Rectal smooth muscle tissue (tissue), 1 donor: Measurements from ENCODE around the gene OTOGL.
"Not testable (repeated sequence)": the region's sequence is repeated elsewhere in the genome, so short reads cannot be mapped to it uniquely, and the experiment has no call there.

Experiments
- H3K27ac ChIP-seq: one replicate; pipeline ENCODE4 v1.7.0; 2013; ENCODE audit warnings: low read depth, low read length, inconsistent platforms
- H3K27me3 ChIP-seq: one replicate; pipeline ENCODE4 v1.7.0; 2013; ENCODE audit warnings: low read length; ENCODE audit not compliant: control insufficient read depth, insufficient read depth
- H3K36me3 ChIP-seq: one replicate; pipeline ENCODE4 v1.7.0; 2013; ENCODE audit warnings: low read length; ENCODE audit not compliant: control insufficient read depth, insufficient read depth
- H3K4me1 ChIP-seq: one replicate; pipeline ENCODE4 v1.7.0; 2013; ENCODE audit warnings: low read length; ENCODE audit not compliant: control insufficient read depth, insufficient read depth
- H3K4me3 ChIP-seq: one replicate; pipeline ENCODE4 v1.7.0; 2013; ENCODE audit warnings: low read length
- H3K9ac ChIP-seq: one replicate; pipeline ENCODE4 v1.7.0; 2013; ENCODE audit warnings: low read length

OTOGL gene

DNA sequence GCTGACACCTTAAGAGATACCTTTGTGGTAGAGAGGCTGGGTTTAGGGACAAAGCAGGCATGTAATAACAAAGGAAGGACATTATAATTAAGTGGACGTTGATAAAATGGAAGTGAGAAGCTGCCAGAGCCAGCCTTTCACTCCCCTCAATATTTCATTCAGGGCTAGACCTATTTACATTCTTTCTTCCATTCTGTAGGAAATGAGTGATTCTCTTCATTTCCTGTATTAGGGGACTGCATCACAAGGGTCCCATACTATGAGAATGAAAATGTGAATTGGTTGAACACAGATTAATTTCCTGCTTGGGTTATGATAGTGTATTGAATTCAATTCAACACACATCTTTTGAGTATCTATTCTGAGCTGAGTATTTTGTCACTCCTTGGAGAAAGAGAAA is 143.0 kb downstream of the OTOGL start:
- Histone ChIP-seq H3K4me1 (no peaks in the 10 kb centered on the region), H3K9ac (no peak overlapping the region), H3K4me3 (no peak overlapping the region), H3K27me3 (no peaks in the 10 kb centered on the region), H3K27ac (no peak overlapping the region), H3K36me3 (no peaks in the 10 kb centered on the region)

DNA sequence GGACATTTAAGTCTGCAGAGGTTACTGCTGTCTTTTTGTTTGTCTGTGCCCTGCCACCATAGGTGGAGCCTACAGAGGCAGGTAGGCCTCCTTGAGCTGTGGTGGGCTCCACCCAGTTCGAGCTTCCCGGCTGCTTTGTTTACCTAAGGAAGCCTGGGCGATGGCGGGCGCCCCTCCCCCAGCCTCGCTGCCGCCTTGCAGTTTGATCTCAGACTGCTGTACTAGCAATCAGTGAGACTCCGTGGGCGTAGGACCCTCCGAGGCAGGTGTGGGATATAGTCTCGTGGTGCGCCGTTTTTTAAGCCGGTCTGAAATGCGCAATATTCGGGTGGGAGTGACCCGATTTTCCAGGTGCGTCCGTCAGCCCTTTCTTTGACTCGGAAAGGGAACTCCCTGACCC is 150.2 kb downstream of the OTOGL start:
- H3K27me3 ChIP-seq, H3K9ac ChIP-seq, H3K27ac ChIP-seq, H3K4me3 ChIP-seq, H3K4me1 ChIP-seq, H3K36me3 ChIP-seq: not testable (repeated sequence)

DNA sequence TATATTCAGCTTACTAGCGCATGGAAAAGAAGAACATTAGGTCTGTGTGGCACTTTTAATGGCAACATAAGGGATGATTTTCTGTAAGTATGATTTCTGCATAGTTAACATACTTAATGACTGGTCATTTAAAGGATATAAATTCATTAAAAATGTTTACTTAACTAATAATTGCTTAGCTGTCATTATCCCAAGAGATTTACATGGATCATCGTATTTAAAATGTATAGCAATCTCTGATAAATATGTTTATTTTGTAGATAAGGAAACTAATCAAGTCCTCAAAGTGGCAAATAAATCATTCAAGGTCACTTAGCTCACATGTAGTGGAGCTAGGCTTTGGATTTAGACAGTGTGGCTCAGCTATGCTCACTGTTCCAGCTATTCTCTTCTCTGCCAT is 158.6 kb downstream of the OTOGL start:
- no peaks in the 10 kb centered on the region for H3K27me3 ChIP-seq
- H3K4me3 ChIP-seq, result no peak overlapping the region
- H3K27ac ChIP-seq, result no peak overlapping the region
- H3K36me3 ChIP-seq, result no peaks in the 10 kb centered on the region
- H3K4me1 ChIP-seq, result no peaks in the 10 kb centered on the region
- H3K9ac ChIP-seq, result no peak overlapping the region

DNA sequence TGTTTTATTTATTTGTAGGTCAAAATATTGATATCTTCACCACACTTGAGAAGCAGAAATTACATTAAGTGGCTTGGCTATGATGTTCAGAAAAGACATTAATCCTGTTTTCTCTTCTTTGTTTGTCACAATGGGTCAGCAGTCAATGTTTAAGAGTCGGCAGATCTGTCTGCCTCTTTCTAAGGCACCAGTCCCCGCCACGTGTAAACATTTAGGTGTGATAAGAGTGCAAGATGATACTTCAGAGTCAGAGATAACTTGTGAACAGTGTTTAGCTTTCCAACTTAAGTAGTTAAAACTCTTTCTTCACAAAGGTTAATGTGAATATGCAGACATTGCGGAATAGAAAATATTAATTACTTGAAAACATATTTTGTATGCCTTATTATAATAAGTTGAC is 160.9 kb downstream of the OTOGL start:
- Histone ChIP-seq H3K27ac (no peak overlapping the region), H3K9ac (no peak overlapping the region), H3K4me1 (no peaks in the 10 kb centered on the region), H3K36me3 (no peaks in the 10 kb centered on the region), H3K4me3 (no peak overlapping the region), H3K27me3 (no peaks in the 10 kb centered on the region)

DNA sequence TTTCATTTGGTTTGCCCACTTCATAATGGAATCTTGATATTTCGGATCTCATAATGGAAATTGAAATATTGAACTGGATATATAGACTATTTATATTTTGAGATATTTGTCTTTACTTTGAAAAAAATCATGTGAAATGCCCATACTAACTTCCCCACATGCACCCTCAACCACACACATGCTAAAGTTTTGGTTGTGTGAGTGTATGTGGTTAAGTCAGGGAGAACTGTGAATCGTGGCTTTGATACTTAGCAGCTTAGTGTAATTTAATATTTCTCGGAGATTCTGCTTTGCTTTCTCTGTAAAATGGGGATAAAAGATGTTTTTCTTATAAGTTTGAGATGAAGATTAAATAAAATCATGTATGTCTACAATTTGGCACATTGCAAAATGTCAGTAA is 162.1 kb downstream of the OTOGL start:
- Histone ChIP-seq H3K4me3 (no peak overlapping the region), H3K9ac (no peak overlapping the region), H3K4me1 (no peaks in the 10 kb centered on the region), H3K36me3 (no peaks in the 10 kb centered on the region), H3K27me3 (no peaks in the 10 kb centered on the region), H3K27ac (no peak overlapping the region)

DNA sequence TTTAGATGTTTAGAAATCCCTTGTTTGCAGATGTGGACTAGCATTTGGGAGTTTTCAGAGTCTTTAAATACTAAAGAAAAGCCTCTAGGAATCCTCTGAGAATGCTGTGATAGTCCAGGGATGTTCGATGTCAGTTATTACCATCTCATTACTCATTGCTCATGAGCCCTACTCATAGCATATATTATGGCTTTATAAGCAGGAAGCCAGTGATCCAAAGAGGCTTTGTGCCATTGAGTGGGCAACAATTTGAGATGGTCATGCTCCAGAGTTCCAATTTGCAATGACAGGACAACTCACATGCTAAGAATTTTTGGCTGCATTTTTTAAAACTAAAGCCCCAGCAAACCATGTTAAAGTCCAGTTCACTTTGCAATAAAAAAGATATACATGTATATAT is 163.0 kb downstream of the OTOGL start:
- no peak overlapping the region for H3K27ac ChIP-seq
- H3K27me3 ChIP-seq, result no peaks in the 10 kb centered on the region
- no peak overlapping the region for H3K9ac ChIP-seq
- no peak overlapping the region for H3K4me3 ChIP-seq
- H3K4me1 ChIP-seq, result no peaks in the 10 kb centered on the region
- no peaks in the 10 kb centered on the region for H3K36me3 ChIP-seq

DNA sequence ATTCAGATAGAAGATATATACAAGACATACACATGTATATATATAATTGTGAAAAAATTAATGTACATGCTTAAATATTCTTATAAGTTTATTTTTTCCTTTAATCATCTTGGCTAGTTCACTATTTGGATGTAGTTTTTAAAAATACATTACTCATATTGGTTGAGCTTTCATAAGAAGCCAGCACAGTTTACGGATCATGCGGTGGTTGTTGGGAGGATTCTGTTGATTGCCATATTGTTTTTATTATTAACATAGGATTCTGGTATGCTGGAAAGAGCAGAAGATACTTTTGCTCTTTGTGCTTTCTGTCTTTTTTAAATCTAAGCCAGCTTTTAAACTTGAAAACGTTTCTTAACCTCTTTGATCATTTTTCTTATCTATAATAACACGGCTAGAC is 163.4 kb downstream of the OTOGL start:
- no peaks in the 10 kb centered on the region for H3K36me3 ChIP-seq
- no peak overlapping the region for H3K27ac ChIP-seq
- no peak overlapping the region for H3K9ac ChIP-seq
- no peak overlapping the region for H3K4me3 ChIP-seq
- H3K4me1 ChIP-seq, result no peaks in the 10 kb centered on the region
- H3K27me3 ChIP-seq, result no peaks in the 10 kb centered on the region

DNA sequence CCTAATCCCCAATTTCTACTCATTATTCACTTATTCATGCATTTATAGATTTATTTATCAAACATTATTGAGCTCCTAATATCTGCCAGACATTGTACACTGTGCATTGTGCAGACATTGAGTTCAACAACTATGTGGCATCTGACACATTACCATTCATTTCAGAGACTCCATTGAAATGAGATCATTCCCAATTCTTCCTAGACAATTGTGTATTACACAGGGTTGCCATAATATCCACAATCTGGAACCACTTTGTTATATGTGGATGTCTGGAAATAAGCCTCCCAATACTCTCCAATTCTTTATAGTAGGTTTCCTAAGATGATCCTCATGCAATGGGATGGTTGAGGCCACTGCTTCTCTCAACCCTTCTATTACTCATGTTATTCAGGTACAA is 165.0 kb downstream of the OTOGL start:
- Histone ChIP-seq H3K36me3 (no peaks in the 10 kb centered on the region), H3K27me3 (no peaks in the 10 kb centered on the region), H3K4me1 (peaks cover 4% of the 10 kb centered on the region), H3K9ac (no peak overlapping the region), H3K4me3 (no peak overlapping the region), H3K27ac (no peak overlapping the region)

DNA sequence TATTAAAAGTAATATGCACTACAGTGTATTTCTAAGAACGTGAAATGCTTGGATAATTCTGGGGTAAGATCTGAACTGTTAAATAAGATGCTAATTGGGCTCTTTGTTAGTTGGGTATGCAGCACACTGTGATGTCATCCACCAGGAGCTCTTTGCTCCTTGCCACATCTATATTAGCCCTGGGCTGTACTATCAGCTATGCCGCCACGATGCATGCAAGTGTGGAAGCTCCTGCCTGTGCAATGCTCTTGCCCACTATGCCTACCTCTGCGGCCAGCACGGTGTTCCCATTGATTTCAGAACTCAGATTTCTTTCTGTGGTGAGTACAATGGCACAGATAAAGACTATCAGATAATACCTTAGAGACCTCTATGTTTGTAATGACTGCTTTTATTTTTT is 165.6 kb downstream of the OTOGL start:
- H3K36me3 ChIP-seq, result no peaks in the 10 kb centered on the region
- no peak overlapping the region for H3K27ac ChIP-seq
- no peak overlapping the region for H3K4me3 ChIP-seq
- H3K4me1 ChIP-seq, result peaks cover 5% of the 10 kb centered on the region
- no peak overlapping the region for H3K9ac ChIP-seq
- no peaks in the 10 kb centered on the region for H3K27me3 ChIP-seq

DNA sequence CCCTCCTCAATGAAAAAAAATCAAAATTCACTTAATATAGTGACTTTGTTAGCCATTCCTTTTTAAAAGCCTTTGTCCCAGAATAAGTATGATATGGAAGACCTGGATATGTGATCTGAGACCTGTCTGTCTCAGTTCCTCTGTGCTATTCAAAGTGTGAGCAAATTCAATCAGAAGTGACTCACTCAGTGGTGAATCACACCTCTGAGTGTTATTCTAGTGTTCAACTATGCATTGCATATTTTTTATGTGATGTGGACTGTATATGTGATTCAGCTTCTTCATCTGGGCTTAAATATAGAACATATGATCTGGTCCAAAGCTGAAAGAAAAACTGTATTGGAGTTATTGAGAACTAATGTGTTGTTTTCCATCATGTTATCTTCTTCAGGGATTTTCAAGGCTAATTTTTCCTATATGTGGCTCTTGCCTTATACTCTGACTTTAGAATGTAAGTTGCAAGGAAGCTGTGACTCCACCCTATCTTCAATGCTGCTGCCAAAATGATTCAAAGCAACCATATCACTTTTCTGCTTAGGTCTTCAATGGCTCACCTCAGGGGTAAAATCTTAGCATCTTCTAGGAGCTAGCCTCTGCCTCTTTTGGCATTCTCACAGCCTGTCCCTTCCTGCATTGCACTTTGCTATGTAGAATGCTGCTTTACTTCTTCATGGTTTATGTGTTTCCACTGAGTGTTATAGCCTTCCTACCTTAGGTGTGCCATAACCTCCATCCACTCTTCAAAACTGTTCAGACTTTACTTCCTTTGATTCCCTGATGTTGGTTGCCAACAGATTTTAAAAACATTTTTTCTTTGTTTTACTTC is 169.8 kb downstream of the OTOGL start:
- H3K27ac ChIP-seq, result no peak overlapping the region
- H3K36me3 ChIP-seq, result no peaks in the 10 kb centered on the region
- no peak overlapping the region for H3K9ac ChIP-seq
- H3K4me3 ChIP-seq, result no peak overlapping the region
- peaks cover 5% of the 10 kb centered on the region for H3K4me1 ChIP-seq
- H3K27me3 ChIP-seq, result no peaks in the 10 kb centered on the region

DNA sequence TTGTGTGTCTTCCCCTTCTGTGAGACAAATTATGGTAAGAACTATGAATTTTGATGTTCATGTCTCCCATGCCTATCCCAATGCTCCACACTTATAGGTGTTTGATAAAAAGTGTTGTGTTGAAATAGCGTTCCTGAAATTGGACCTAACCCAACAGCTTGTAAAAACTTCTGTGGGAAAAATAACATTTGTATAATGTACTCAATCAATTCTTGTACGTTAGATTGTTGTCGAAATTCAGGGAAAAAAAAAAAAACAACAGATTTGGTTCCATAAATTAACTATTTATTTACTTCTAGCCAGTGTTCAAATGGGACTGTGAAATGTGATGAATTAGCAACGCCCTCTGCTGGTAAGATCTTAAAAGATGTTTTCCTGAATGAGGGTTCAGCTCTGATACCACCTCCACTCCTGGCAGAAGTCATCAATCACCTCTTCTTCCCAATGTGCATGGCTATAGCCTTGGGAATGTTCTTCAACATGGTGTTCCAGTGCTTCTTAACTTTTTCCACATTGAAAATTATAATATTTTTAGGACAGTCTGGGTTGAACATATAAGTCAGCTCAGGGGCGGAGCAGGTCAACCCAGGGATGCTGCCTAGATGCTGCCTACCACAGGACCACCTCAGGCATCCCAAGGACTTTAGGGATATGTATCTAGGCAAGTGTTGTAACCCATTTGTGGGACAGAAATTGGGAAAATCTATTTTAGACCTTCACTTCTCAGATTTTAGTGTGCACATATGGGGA is 170.6 kb downstream of the OTOGL start:
- Histone ChIP-seq H3K4me1 (peaks cover 5% of the 10 kb centered on the region), H3K9ac (no peak overlapping the region), H3K36me3 (no peaks in the 10 kb centered on the region)

DNA sequence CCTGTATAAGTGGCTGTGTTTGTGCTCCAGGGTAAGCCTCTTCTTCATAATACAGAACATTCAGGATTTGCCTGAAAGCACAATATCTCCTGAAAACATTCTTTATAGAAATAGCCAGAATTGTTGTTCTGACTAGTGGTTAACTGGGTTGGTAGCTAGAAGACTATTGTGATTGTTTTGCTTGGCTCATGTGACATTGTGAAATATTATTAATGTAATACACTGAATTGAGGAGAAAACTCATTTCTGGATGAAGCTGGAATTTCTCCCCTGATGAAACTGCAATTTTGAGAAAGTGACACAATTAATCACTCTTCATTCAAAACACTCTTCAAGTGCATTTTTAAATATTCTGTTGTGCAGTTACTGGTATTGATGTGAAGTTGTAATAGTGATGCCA is 172.4 kb downstream of the OTOGL start:
- H3K36me3 ChIP-seq, result no peaks in the 10 kb centered on the region
- H3K27ac ChIP-seq, result no peak overlapping the region
- no peak overlapping the region for H3K9ac ChIP-seq
- no peak overlapping the region for H3K4me3 ChIP-seq
- H3K4me1 ChIP-seq, result peaks cover 5% of the 10 kb centered on the region
- no peaks in the 10 kb centered on the region for H3K27me3 ChIP-seq

More for the DNA sequence above, 170.6 kb downstream of the OTOGL start:
- Histone ChIP-seq H3K27ac (no peak overlapping the region), H3K27me3 (no peaks in the 10 kb centered on the region), H3K4me3 (no peak overlapping the region)
